GM12865 (cell line): ENCODE results near the gene ZNF568.

Experiments
- DNase-seq: peaks from one replicate; pipeline ENCODE4 v3.0.0; 2010; ENCODE audit warnings: low read depth
- H3K4me3 ChIP-seq: 2 replicates; pipeline ENCODE4 v1.5.1; 2011; ENCODE audit warnings: mild to moderate bottlenecking, low read depth, low read length, control low read depth
- CTCF ChIP-seq: IDR thresholded peaks from 2 replicates; pipeline ENCODE4 v1.5.1; 2011; ENCODE audit warnings: low read length, control low read depth, low read depth, inconsistent platforms; ENCODE audit not compliant: insufficient read depth; ENCODE audit errors: missing control alignments

Gene ZNF568

GRCh38 chr19:36915992-36916830 is at the start of gene ZNF568, which contains the start of gene ZNF829:
TSS of gene ZNF568 (plus strand) at chr19:36916332. CDS start at chr19:36922771, 6,439 bp downstream.
TSS of gene ZNF829 (minus strand) at chr19:36916291. CDS start at chr19:36915167, 1,124 bp downstream.
- peak; percentile 59 for TF ChIP-seq CTCF
- peak; percentile 94 for DNase-seq
- H3K4me3 ChIP-seq, result peak within 1 kb of the TSS; percentile 73

- no peak overlapping the region for H3K4me3 ChIP-seq
- no peak for TF ChIP-seq CTCF
- DNase-seq, result no peak
Observed at GRCh38 chr19:36876993-36877938, 38.9 kb upstream of the ZNF568 start.

GRCh38 chr19:36891768-36892357 is 24.3 kb upstream of the ZNF568 start:
- no peak overlapping the region for H3K4me3 ChIP-seq
- no peak for TF ChIP-seq CTCF
- DNase-seq, result no peak

GRCh38 chr19:36894849-36895383 is 21.2 kb upstream of the ZNF568 start:
- no peak overlapping the region for H3K4me3 ChIP-seq
- no peak for DNase-seq
- TF ChIP-seq CTCF, result no peak

- no peak overlapping the region for H3K4me3 ChIP-seq
- no peak for DNase-seq
- TF ChIP-seq CTCF, result no peak
Observed at GRCh38 chr19:36898422-36898821, 17.7 kb upstream of the ZNF568 start.

- no peak for TF ChIP-seq CTCF
- peak overlapping the region; percentile 73 for H3K4me3 ChIP-seq
- DNase-seq, result no peak
Observed at GRCh38 chr19:36916991-36917390, 859 bp downstream of the ZNF568 start.
